Neural cell (in vitro differentiated cells): ENCODE measurements around the gene EPS8. TPM values are rescaled to one million over a fixed set of nuclear protein-coding genes. Genes with fewer than 3 reads are reported as not detected.

Source experiments
- H2AFZ ChIP-seq: fragments of 200-600, 300-800 bp; sonication (generic), shearing (Covaris generic); 2 replicates; pipeline ENCODE4 v1.6.0; 2014; ENCODE audit warnings: low read depth, mild to moderate bottlenecking, antibody characterized with exemption, low read length, moderate library complexity
- H3F3A ChIP-seq: fragments of 200-600 bp; shearing (Covaris generic); 2 replicates; pipeline ENCODE4 v1.6.1; 2016; ENCODE audit warnings: mild to moderate bottlenecking, moderate library complexity, mixed read lengths, antibody characterized with exemption, low read length; ENCODE audit not compliant: insufficient read depth, poor library complexity, severe bottlenecking
- H3K27ac ChIP-seq: fragments of 200-600, 300-800 bp; sonication (generic), shearing (Covaris generic); 2 replicates; pipeline ENCODE4 v1.5.1; 2014; ENCODE audit warnings: mild to moderate bottlenecking, low read length, moderate library complexity
- H3K27me3 ChIP-seq: fragments of 300-800, 200-600 bp; sonication (generic), shearing (Covaris generic); 2 replicates; pipeline ENCODE4 v1.6.0; 2014; ENCODE audit warnings: mild to moderate bottlenecking, low read depth, low read length, moderate library complexity; ENCODE audit not compliant: insufficient read depth
- H3K36me3 ChIP-seq: fragments of 300-800, 200-600 bp; sonication (generic), shearing (Covaris generic); 2 replicates; pipeline ENCODE4 v1.5.1; 2014; ENCODE audit warnings: mild to moderate bottlenecking, antibody characterized with exemption, low read length, moderate library complexity; ENCODE audit not compliant: insufficient read depth
- H3K4me2 ChIP-seq: fragments of 300-800, 200-600 bp; sonication (generic), shearing (Covaris generic); 2 replicates; pipeline ENCODE4 v1.6.0; 2014; ENCODE audit warnings: mild to moderate bottlenecking, low read length
- H3K4me3 ChIP-seq: fragments of 300-800, 200-600 bp; sonication (generic), shearing (Covaris generic); 2 replicates; pipeline ENCODE4 v1.5.1; 2014; ENCODE audit warnings: mild to moderate bottlenecking, low read length, moderate library complexity
- H3K79me2 ChIP-seq: fragments of 200-600 bp; shearing (Covaris generic); replicated peaks from 2 replicates; pipeline ENCODE4 v1.6.0; 2014; ENCODE audit warnings: mild to moderate bottlenecking, low read length, moderate library complexity; ENCODE audit not compliant: insufficient read depth
- H3K9ac ChIP-seq: fragments of 300-800, 200-600 bp; sonication (generic), shearing (Covaris generic); 2 replicates; pipeline ENCODE4 v1.6.1; 2016; ENCODE audit warnings: mild to moderate bottlenecking, low read length, mixed read lengths
- H3K9me2 ChIP-seq: fragments of 200-600 bp; shearing (Covaris generic); 2 replicates; pipeline ENCODE4 v1.6.1; 2016; ENCODE audit warnings: mild to moderate bottlenecking, low read length, mixed read lengths; ENCODE audit not compliant: insufficient read depth
- H3K9me3 ChIP-seq: fragments of 200-600, 300-800 bp; sonication (generic), shearing (Covaris generic); 2 replicates; pipeline ENCODE4 v1.6.1; 2016; ENCODE audit warnings: mild to moderate bottlenecking, mixed run types, low read length, moderate library complexity, mixed read lengths
- H4K20me1 ChIP-seq: fragments of 200-600 bp; shearing (Covaris generic); 2 replicates; pipeline ENCODE4 v1.6.1; 2016; ENCODE audit warnings: mild to moderate bottlenecking, mixed run types; ENCODE audit not compliant: insufficient read depth
- CTCF ChIP-seq: fragments of 450-650 bp; IDR thresholded peaks from 2 replicates; pipeline ENCODE4 v1.5.1; 2014; ENCODE audit warnings: antibody characterized with exemption, mild to moderate bottlenecking, moderate library complexity; ENCODE audit not compliant: poor library complexity, severe bottlenecking
- EP300 ChIP-seq: fragments of 450-650 bp; conservative IDR thresholded peaks from 2 replicates; pipeline ENCODE4 v1.6.1; 2014; ENCODE audit warnings: antibody characterized with exemption, mild to moderate bottlenecking, moderate library complexity; ENCODE audit not compliant: poor library complexity, severe bottlenecking
- EZH2 ChIP-seq: fragments of 200-600, 300-800 bp; shearing (Covaris generic), sonication (generic); IDR thresholded peaks from 2 replicates; pipeline ENCODE4 v1.6.1; 2014; ENCODE audit warnings: antibody characterized with exemption, low read length, borderline replicate concordance, mild to moderate bottlenecking; ENCODE audit not compliant: insufficient read depth, poor library complexity, severe bottlenecking
- MXI1 ChIP-seq: fragments of 450-650 bp; conservative IDR thresholded peaks from 2 replicates; pipeline ENCODE4 v1.6.1; 2014; ENCODE audit warnings: antibody characterized with exemption, mild to moderate bottlenecking; ENCODE audit not compliant: poor library complexity, severe bottlenecking
- POLR2AphosphoS5 ChIP-seq: IDR thresholded peaks from 2 replicates; pipeline ENCODE4 v1.6.1; 2012
- RAD21 ChIP-seq: fragments of 450-650 bp; conservative IDR thresholded peaks from 2 replicates; pipeline ENCODE4 v1.6.1; 2014; ENCODE audit warnings: antibody characterized with exemption, mild to moderate bottlenecking, moderate library complexity
- REST ChIP-seq: IDR thresholded peaks from 2 replicates; pipeline ENCODE4 v1.6.1; 2012; ENCODE audit warnings: borderline replicate concordance
- SMC3 ChIP-seq: fragments of 450-650 bp; conservative IDR thresholded peaks from 2 replicates; pipeline ENCODE4 v1.6.1; 2014; ENCODE audit warnings: antibody characterized with exemption, mild to moderate bottlenecking, moderate library complexity; ENCODE audit not compliant: poor library complexity
- TAF1 ChIP-seq: IDR thresholded peaks from 2 replicates; pipeline ENCODE4 v1.6.1; 2012; ENCODE audit warnings: low read depth
- polyA plus RNA-seq: library from polyadenylated mRNA; depleted of rRNA; stranded (reverse); fragments of >200 nt; gene quantifications from 2 replicates; pipeline ENCODE4 v1.2.3, GENCODE V29; 2014

EPS8 gene
- polyA plus RNA-seq, 1 donor from 2014 or later, result 12.2 TPM

DNA sequence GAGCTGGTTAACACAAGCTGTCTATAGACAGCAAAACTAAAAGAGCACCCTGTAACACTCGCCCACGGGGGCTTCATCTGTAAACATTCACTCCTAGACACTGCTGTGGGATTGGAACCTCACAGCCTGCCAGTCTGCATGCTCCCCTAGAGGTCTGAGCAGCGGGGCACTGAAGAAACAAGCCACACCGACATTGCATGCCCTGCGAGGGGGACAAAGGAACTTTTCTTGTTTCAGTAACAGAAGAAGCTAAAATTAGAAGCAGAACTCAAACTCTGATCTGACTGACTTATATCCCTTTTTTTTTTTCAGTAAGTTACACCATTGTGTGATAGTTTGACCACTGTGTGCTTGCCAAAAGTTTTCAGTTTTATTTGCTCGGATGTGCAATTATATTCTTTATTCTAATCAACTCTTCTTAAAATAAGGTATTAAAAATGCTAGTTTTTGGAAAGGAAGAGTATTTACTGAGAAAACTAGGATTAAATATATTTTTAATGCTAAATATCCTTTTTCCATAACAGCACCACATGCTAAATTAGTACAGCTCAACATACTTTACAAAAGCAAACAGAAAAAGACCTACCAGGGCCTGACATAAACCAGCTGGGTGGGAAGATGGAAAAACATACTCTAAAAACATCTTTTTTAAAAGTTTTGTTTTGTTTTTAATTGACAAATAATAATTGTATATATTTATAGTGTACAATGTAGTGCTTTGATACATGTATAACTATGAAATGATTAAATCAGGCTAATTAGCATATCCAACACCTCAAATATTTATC is 100.2 kb downstream of the EPS8 start:
- Histone ChIP-seq H3F3A (no peaks in the 10 kb centered on the region), H3K27ac (no peak overlapping the region), H3K79me2 (no peaks in the 10 kb centered on the region), H3K27me3 (no peaks in the 10 kb centered on the region), H3K4me2 (no peak overlapping the region), H2AFZ (no peak overlapping the region), H3K9me2 (no peaks in the 10 kb centered on the region), H3K36me3 (no peaks in the 10 kb centered on the region), H3K9ac (no peak overlapping the region), H4K20me1 (no peaks in the 10 kb centered on the region), H3K9me3 (no peaks in the 10 kb centered on the region), H3K4me3 (no peak overlapping the region)
- TF ChIP-seq RAD21 (no peak), SMC3 (no peak), CTCF (no peak), POLR2AphosphoS5 (no peak), EP300 (no peak), EZH2 (no peak), TAF1 (no peak), MXI1 (no peak), REST (no peak)

DNA sequence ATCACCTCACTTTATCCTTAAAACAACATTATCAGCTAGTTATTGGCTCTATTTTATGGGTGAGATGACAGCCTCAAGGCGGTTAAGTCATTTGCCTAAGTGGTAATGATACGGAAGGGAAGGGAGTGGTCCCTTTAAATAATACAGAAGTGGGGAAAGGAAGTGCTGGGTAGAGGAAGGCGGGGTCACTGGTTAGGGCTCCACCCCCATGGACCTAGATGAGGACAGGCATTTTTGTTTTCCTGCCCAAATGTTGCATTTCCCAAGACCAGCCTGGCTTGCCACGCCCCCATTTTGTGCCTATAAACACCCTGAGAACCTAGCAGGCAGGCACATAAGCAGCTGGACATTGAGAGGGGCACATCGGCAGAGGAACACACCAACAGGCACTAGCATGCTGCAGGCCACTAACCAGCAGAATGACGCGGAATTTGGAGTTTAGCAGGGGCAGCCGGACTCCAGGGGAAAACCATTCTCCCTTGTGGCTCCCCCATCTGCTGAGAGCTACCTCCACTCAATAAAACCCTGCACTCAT is 100.9 kb downstream of the EPS8 start:
- Histone ChIP-seq H3K4me2 (no peak overlapping the region), H3K4me3 (no peak overlapping the region), H3K79me2 (no peaks in the 10 kb centered on the region), H3F3A (no peaks in the 10 kb centered on the region), H3K9ac (no peak overlapping the region), H3K9me2 (no peaks in the 10 kb centered on the region), H4K20me1 (no peaks in the 10 kb centered on the region), H3K9me3 (no peaks in the 10 kb centered on the region), H3K27ac (no peak overlapping the region), H3K27me3 (no peaks in the 10 kb centered on the region), H3K36me3 (no peaks in the 10 kb centered on the region), H2AFZ (no peak overlapping the region)
- TF ChIP-seq EP300 (no peak), POLR2AphosphoS5 (no peak), TAF1 (no peak), REST (no peak), SMC3 (no peak), MXI1 (no peak), RAD21 (no peak), EZH2 (no peak), CTCF (no peak)
